NCI-H1436 treated with DMSO at 0.1 percent for 48 hours (cell line): ENCODE data around the gene HS6ST1.
"Not testable (repeated sequence)": the region's sequence is repeated elsewhere in the genome, so short reads cannot be mapped to it uniquely, and the experiment has no call there.

ENCODE experiments used
- DNase-seq: peaks from one replicate; lab custom pipeline; 2025; lab: John Stamatoyannopoulos, UW

Gene HS6ST1

GRCh38 chr2:128280901-128281321 lies 37.8 kb downstream of the HS6ST1 start:
- no peak for DNase-seq

GRCh38 chr2:128280158-128280871 lies 38.4 kb downstream of the HS6ST1 start:
- no peak for DNase-seq

GRCh38 chr2:128279786-128280157 lies 38.9 kb downstream of the HS6ST1 start:
- no peak for DNase-seq

- no peak for DNase-seq
These were observed 39.7 kb downstream of the HS6ST1 start for GRCh38 chr2:128279009-128279408.

GRCh38 chr2:128277961-128278681 lies 40.5 kb downstream of the HS6ST1 start:
- no peak for DNase-seq

GRCh38 chr2:128276878-128277675 lies 41.6 kb downstream of the HS6ST1 start:
- no peak for DNase-seq

- no peak for DNase-seq
These were observed 43.1 kb downstream of the HS6ST1 start for GRCh38 chr2:128275498-128276045.

- DNase-seq = no peak
These were observed 44.5 kb downstream of the HS6ST1 start for GRCh38 chr2:128274218-128274617.

- no peak for DNase-seq
These were observed 45.1 kb downstream of the HS6ST1 start for GRCh38 chr2:128273469-128274081.

- DNase-seq = no peak
These were observed 45.8 kb downstream of the HS6ST1 start for GRCh38 chr2:128272601-128273468.

GRCh38 chr2:128271911-128272600 lies 46.6 kb downstream of the HS6ST1 start:
- DNase-seq = no peak

- no peak for DNase-seq
These were observed 47.1 kb downstream of the HS6ST1 start for GRCh38 chr2:128271597-128271910.

- DNase-seq = no peak
These were observed 47.7 kb downstream of the HS6ST1 start for GRCh38 chr2:128270672-128271596.

GRCh38 chr2:128269990-128270671 lies 48.5 kb downstream of the HS6ST1 start:
- no peak for DNase-seq

GRCh38 chr2:128269063-128269989 lies 49.3 kb downstream of the HS6ST1 start:
- DNase-seq = no peak

- not testable (repeated sequence) for DNase-seq
These were observed 50.1 kb downstream of the HS6ST1 start for GRCh38 chr2:128268611-128269010.

GRCh38 chr2:128268145-128268544 lies 50.5 kb downstream of the HS6ST1 start:
- DNase-seq = not testable (repeated sequence)

- DNase-seq = not testable (repeated sequence)
These were observed 51.0 kb downstream of the HS6ST1 start for GRCh38 chr2:128267649-128268048.
